Uterus (tissue), 2 donors: ENCODE results near the gene ABL1.

Experiments used
- POLR2A ChIP-seq, 2 donors: fragments of 450-650 bp; IDR thresholded peaks; one replicate each; pipeline ENCODE4 v1.6.1; 2016; ENCODE audit warnings: antibody characterized with exemption in 2 of 2, mild to moderate bottlenecking in 1 of 2, moderate library complexity in 1 of 2
- TF ChIP-seq, protein P1 (sequence below), 4 experiments: fragments of 200-600 bp in 2 of 4; fragments of 450-650 bp in 2 of 4; sonication (generic) in 2 of 4; IDR thresholded peaks; one replicate each; pipeline ENCODE4 v1.5.1; 2016 to 2019; ENCODE audit warnings: antibody characterized with exemption in 4 of 4, mild to moderate bottlenecking in 2 of 4, moderate library complexity in 1 of 4

DNA sequence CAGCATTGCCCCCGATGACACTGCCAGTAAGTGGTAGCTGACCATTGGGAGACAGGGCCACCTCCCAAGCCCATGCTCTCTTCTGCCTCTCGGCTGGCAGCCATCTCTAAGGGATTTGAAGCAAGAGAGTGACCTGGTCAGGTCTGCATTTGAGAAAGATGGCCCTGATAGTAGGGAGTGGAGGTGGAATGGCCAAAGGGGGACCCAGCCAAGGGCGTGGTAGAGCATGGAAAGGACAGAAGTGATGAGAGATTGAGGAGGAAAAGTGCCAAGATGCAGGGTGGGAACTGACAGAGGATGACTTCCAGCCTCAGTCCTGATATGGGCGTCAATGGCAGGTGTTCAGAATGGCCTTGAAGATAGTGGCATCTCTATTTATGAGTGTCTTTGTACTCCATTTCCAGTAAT lies 9.0 kb downstream of the ABL1 start:
- TF ChIP-seq, protein P1, sequence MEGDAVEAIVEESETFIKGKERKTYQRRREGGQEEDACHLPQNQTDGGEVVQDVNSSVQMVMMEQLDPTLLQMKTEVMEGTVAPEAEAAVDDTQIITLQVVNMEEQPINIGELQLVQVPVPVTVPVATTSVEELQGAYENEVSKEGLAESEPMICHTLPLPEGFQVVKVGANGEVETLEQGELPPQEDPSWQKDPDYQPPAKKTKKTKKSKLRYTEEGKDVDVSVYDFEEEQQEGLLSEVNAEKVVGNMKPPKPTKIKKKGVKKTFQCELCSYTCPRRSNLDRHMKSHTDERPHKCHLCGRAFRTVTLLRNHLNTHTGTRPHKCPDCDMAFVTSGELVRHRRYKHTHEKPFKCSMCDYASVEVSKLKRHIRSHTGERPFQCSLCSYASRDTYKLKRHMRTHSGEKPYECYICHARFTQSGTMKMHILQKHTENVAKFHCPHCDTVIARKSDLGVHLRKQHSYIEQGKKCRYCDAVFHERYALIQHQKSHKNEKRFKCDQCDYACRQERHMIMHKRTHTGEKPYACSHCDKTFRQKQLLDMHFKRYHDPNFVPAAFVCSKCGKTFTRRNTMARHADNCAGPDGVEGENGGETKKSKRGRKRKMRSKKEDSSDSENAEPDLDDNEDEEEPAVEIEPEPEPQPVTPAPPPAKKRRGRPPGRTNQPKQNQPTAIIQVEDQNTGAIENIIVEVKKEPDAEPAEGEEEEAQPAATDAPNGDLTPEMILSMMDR (IDR thresholded peaks at IDR 0.05) = no peak
- no peak for TF ChIP-seq POLR2A (IDR thresholded peaks at IDR 0.05)
